Adrenal gland (tissue), 5 donors: ENCODE measurements around the gene SNX8.

Source experiments
- POLR2A ChIP-seq, 2 donors: fragments of 450-650 bp; IDR thresholded peaks; one replicate each; pipeline ENCODE4 v1.6.1; 2017; ENCODE audit warnings: antibody characterized with exemption in 2 of 2, mild to moderate bottlenecking in 2 of 2, moderate library complexity in 1 of 2
- TF ChIP-seq, protein P1 (sequence below), 6 experiments: fragments of 450-650 bp in 4 of 6; fragments of 200-600 bp in 2 of 6; sonication (generic) in 1 of 6; IDR thresholded peaks; 1 replicate in 5 of 6; 2 replicates in 1 of 6; pipeline versions ENCODE4 v1.5.1 to v1.8.0; 2016 to 2021; ENCODE audit warnings: antibody characterized with exemption in 6 of 6, mild to moderate bottlenecking in 2 of 6, moderate library complexity in 1 of 6
- donor health status: DM: no; HTN: no; CAD: no.

- TF ChIP-seq, protein P1, sequence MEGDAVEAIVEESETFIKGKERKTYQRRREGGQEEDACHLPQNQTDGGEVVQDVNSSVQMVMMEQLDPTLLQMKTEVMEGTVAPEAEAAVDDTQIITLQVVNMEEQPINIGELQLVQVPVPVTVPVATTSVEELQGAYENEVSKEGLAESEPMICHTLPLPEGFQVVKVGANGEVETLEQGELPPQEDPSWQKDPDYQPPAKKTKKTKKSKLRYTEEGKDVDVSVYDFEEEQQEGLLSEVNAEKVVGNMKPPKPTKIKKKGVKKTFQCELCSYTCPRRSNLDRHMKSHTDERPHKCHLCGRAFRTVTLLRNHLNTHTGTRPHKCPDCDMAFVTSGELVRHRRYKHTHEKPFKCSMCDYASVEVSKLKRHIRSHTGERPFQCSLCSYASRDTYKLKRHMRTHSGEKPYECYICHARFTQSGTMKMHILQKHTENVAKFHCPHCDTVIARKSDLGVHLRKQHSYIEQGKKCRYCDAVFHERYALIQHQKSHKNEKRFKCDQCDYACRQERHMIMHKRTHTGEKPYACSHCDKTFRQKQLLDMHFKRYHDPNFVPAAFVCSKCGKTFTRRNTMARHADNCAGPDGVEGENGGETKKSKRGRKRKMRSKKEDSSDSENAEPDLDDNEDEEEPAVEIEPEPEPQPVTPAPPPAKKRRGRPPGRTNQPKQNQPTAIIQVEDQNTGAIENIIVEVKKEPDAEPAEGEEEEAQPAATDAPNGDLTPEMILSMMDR (IDR thresholded peaks at IDR 0.05): no peak
- TF ChIP-seq POLR2A (IDR thresholded peaks at IDR 0.05): no peak
Measured at GRCh38 chr7:2272031-2272430, 42.2 kb downstream of the SNX8 start.
